Right renal pelvis (tissue), 4 donors: Measurements from ENCODE around the gene ACOT13. TPM values are rescaled to one million over a fixed set of nuclear protein-coding genes. Genes with fewer than 3 reads are reported as not detected.
"Not testable (repeated sequence)": the region's sequence is repeated elsewhere in the genome, so short reads cannot be mapped to it uniquely, and the experiment has no call there.

ENCODE experiments used
- DNase-seq, 4 donors: peaks; one replicate each; pipeline ENCODE4 v3.0.0-alpha.2; 2013; ENCODE audit warnings: low read depth in 4 of 4, low spot score in 3 of 4, missing footprints in 1 of 4
- polyA plus RNA-seq, 4 donors: library from polyadenylated mRNA; unstranded; fragments of 120-200 nt; gene quantifications; one replicate each; pipeline ENCODE4 v1.2.1, GENCODE V29; 2013; ENCODE audit not compliant: insufficient read length in 4 of 4

Gene ACOT13
- polyA plus RNA-seq, 4 donors = 36.5 to 45.0 (median 43.0) TPM

DNA sequence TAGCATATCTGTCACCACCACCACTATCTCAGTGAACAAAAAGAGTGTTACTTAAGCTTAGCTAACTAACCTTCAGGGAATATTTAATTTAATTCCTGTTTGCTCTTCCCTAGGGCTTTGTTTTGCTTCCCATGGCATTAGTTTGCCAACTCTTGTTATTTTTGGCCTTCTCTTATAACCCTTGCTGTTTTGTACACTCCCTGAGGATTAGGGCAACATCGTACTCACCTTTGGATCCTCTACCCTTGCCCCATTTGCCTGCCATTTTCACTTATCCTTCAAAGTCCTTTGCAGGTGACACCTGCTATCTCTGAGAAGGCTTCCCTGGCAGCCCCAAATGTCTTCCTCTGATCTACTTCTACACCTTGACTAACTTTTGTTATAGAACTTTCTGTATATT, 23.7 kb downstream of the ACOT13 start:
- DNase-seq = no peak

DNA sequence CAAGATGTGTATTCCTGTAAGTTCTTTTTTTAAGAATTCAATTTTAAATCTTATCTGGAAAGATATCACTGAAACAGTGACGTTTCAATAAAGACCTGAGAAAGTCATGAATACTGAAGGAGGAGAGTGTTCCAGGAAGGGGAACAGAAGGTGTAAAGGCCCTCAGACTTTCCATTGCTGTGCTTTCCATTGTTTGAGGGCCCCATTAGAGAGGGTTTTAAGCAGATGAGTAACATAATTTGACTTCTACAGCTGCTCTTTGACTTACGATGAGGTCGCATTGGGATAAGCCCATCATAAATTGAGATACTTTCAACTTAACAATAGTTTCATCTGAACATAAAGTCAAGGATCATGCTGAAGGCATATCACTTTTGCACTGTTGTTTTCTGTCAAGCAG, 24.7 kb downstream of the ACOT13 start:
- no peak for DNase-seq

DNA sequence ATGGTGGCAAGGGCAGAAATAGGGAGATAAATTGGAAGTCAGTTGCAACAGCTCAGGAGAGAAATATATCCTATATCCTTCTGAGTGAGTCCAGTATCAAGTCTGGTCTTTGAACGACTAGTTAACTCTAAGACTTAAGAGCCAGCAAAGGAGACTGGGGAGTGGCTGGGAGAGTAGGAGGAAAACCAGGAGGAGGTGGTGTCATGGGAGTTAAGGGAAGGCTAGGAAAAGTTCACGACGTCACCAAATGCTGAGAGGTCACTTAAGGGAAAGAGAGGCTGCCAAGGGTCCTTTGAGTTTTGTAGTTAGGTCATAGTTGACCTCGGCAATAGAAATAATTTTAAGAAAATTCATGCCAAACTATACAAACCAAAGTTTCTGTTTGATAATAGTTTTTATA, 25.1 kb downstream of the ACOT13 start:
- DNase-seq = no peak

DNA sequence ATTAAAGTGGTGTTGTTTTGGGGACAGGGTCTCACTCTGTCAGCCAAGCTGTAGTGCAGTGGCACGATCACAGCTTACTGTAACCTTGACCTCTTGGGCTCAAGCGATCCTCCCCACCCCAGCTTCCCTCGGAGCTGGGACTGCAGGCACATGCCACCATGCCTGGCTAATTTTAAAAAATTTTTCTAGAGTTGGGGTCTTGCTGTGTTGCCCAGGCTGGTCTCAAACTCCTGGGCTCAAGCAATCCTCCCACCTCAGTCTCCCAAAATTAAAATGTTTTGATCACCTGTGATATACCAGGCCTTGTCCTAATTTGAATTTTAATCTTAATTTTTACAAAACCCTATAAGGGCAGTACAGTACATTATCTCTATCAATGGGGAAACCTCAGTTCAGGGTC, 25.5 kb downstream of the ACOT13 start:
- no peak for DNase-seq

DNA sequence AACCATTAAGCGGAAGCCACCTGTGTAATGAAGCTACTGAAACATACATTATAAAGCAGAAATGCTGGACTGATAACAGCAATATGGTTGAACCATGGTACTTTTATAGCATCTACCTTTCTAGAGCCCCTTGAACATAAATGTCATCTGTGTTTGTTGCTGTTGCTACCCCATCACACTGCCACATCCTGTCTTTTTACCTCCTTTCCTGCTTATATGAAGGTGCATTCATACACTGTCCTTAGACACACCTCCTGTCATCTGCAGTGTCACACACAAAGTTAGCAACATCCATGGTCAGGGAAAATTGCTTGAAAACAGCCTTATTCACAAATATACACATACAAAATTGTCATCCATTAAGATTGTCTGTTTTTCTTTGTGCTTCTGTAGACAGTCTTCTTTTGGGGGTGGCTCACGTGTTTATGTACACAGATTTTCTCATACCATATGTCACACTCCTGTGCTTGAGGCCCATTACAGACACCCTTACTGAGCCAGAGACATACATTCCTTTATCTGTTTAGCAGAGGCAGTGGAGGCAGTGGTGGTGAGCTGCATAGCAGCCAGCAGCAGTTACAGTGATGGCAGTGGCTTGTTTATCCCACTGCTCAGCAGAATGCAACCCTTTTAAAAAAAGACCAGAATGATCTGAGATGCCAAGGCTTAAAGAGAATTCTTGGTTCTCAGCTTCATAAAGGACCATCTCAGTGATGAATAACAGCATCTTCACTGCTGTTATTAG, 26.1 kb downstream of the ACOT13 start:
- DNase-seq = no peak

DNA sequence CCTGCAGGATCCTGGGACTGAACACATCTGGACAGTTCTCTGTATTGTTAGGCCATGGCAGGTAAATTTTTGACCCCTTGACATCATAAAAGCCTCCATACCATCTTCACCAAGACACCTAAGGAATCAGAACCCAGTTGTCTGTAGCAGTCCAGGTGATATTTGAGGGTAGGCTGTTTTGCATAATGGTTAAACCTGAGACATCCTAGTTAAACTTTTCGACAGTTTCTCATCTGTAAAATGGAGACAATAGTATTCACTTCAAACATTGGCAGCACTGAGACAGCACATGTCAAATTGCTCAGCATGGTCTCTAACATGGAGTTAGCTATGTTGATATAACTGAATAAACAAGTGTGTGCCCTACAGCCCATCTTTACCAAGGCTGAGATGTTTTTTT, 27.3 kb downstream of the ACOT13 start:
- DNase-seq = no peak

DNA sequence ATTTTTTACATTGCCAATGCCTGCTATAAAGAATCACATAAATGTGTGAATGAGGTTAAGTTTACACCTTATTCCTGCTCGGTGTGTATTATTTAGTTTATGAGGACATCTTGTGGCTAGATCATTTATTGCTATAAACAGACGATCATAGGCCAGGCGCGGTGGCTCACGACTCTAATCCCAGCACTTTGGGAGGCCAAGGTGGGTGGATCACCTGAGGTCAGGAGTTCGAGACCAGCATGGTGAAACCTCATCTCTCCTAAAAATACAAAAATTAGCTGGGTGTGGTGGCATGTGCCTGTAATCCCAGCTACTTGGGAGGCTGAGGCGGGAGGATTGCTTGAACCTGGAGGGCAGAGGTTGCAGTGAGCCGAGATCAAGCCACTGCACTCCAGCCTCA, 28.8 kb downstream of the ACOT13 start:
- DNase-seq = peak in 1 of 4 donors; percentile 16

DNA sequence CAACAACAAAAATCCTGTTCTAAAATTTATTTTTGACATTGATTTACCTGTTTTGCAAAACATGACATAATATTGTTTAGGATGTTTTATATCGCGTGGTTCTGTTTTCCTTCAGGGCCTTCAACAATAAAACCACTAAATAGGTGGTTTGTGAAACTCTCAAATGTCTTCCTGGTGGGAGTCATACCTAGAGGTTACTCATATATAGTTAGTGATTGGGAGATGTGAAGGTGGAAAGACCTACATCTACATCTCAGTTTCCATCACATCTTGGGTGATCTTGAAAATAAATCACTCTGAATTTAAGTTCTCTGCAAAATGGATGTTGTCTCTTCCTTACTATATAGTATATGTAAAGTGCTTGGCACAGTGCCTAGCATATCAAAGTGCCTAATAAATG, 29.2 kb downstream of the ACOT13 start:
- DNase-seq = no peak

DNA sequence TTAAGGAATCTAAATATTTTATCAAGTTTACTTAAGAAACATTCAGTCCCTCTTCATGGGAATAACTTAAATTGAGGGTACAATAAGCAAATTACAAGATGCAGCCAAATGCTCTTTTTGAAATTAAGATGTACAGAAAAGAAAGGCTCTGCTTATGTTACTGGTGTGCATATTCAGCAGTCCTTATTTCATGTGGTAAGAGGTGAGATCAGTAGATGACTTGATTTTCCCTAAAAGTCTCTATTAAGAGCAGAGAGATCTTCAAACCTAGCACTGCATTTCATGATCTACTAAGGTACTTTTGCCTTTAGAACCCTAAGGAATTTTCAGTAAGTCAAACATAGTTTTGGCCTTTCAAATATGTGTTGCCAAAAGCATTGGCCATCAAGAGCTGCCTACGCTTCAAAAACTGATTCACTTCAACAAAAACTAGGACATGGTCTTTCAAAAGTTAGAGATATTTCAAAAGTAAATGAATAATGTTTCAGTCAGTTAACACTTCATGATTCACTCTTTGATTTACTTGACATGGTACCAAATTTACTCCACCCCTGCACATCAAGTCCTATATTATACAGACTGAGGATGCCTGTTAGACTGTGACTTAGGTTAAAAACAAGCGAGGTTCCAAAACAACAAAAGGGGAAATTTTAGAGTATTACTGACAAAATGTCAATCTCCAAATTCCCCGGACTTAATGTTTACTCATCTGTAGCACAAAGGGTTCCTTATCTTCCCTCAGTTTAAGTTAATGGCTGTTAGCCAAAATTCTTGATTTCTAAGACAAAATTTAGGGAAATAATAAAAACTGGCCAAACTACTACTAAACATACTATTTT, 32.9 kb downstream of the ACOT13 start:
- DNase-seq = no peak

DNA sequence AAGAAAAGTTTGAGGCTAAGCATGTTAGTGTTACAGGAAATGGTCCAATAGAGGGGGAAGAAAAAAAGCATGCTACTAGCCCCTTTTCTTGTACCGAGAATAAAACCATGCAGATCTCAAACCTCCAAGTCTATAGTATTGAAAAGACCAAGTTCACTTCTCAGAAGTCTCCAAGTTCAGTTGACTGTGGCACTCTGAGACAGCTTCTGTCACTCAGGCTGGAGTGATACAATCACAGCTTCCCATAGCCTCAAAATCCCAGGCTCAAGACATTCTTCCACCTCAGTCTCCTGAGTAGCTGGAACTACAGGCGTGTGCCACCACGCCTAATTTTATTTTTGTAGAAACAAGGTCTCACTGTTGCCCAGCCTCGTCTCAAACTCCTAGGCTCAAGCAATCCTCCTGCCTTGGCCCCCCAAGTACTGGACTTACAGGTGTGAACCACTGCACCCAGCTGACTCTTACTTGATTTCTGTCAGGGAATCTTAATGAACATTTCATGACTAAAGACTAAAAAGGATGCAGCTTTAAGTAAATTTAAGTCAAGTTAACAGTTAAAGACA, 35.9 kb downstream of the ACOT13 start:
- DNase-seq = no peak

DNA sequence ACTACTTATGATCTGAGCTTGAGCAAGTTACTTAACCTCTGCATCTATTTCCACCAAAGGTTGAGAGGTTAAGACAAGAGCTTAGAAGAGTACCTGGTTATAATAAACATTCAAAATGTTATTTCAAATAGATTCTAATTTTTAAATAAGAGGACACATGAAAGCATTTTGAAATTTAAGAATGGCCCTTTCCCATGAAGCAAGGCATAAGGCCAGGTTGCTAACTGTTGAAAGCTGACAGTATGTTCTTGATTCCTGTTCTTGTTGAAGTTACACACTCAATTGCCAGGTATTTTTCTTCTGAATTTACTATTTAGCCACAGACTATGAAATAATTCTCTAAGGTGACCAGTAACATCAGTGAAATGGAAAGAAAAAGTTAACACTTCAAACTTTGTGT, 37.6 kb downstream of the ACOT13 start:
- no peak for DNase-seq

DNA sequence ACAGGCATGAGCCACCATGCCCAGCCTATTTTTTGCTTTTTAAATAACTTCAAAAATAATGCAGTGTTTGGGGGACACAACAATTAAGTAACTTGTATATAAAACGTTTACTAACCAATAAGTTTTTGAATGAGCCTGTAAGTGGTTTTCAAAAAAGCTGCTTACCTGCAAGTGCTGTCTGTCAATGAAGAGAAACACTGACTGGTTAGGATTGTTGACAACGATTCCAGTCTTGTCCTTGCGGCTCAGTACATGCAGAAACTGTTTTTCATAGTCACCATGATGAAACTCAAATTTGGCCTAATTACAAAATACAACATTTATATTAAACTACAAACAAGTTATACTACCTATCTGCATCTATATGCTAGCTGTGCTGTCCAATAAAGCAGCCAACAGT, 41.7 kb downstream of the ACOT13 start:
- DNase-seq = no peak

DNA sequence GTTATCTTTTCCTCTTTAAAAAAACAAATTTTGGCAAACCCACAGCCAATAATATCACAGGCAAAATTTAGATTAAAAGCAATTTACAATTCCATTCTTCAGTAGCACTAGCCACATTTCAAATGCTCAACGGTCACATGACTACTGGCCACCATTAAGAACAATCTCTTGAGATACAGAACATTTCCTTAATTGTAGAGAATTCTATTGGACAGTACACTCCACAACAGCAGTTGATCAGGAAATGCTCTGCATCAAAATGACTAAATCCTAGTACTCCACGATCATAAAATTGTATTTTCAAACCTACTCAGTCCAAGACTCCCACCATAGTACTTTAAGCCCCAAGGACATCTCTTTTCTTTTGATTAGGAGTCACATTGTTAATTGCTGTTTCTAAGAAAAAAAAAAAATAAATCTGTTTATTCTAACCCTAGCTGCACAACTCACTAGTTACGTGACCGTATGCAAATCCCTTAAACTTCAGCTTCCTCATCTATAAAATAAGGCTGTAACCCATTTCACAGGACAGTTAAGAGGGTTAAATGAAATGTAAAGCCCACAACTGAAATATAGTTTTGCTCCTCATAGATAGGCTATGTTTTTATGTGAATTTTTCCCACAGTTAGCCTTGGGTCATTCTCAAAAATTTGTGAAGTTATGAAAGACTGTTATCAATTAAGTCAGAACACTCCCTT, 42.3 kb downstream of the ACOT13 start:
- no peak for DNase-seq

DNA sequence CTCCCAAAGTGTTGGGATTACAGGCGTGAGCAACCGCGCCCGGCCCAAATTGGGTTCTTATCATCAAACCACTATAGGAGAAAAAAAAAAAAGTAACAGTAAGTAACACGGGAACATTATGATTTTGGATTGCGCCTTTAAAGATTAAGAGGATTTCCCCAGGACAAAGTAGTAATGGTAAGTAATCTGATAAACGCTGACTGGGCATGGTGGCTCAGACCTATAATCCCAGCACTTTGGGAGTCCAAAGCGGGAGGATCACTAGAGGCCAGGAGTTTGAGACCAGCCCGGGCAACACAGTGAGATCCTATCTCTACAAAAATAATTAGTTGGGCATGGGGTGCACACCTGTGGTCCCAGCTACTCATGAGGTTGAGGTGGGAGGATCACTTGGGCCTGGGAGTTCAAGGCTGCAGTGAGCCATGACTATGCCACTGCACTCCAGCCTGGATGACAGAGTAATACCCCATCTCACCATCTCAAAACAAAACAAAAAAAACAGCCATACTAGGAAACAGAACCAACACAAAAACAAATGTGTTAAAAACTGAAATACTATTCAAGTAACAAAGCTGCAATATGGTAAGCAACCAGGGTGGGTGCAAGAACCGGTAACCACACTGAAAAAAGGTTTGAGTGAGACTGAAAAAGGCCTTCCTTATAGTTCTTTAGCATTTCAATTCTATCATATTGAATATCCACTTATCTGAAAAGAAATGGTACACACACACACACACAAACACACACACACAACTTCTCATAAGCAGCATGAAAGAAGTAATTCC, 43.8 kb downstream of the ACOT13 start:
- DNase-seq = no peak

DNA sequence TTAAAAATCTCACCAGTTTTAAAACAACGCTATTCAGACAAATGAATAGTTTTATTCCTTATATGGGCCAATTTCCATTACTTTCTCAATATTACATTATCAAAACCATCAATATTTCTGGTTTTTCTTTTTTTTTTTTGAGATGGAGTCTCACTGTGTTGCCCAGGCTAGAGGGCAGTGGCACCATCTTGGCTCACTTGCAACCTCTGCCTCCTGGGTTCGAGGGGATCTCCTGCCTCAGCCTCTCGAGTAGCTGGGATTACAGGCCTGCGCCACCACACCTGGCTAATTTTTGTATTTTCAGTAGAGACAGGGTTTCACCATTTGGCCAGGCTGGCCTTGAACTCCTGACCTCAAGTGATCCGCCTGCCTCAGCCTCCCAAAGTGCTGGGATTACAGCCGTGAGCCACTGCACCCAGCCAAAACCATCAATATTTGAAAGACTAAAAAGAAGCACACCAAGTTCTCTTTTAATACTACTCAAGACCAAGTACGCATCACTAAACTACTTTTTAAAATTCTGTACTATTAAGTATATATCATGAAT, 49.8 kb downstream of the ACOT13 start:
- not testable (repeated sequence) for DNase-seq

DNA sequence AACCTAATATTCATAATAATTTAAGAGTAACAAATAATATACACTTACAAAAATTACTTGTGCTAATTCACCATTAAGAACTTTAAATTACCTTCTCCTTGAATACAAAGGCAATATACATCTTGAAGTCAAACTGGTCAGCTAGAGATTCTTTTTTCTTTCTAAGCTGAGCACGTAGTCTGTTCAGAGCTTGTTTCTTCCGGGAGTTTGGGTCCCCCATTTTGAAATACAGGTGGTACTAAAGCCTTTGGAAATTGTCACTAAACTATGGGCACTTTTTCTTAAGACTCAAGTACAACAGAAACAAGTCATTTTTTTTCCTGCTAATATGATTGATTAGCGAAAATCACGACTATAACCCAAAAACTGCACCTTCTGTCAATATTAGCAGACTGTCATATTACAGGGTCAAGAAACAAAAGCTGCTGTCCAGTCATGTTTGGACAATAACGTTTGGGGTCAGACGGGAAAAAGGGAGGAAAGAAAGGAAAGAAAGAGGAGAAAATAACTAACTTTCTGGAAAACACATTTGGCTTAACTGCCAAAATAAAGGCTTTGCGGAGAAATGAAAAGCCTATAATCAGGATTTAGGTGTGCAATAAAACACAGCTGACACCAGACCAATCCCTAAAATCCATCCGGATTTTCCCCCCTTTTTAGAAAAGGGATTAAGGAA, 51.7 kb downstream of the ACOT13 start:
- no peak for DNase-seq

DNA sequence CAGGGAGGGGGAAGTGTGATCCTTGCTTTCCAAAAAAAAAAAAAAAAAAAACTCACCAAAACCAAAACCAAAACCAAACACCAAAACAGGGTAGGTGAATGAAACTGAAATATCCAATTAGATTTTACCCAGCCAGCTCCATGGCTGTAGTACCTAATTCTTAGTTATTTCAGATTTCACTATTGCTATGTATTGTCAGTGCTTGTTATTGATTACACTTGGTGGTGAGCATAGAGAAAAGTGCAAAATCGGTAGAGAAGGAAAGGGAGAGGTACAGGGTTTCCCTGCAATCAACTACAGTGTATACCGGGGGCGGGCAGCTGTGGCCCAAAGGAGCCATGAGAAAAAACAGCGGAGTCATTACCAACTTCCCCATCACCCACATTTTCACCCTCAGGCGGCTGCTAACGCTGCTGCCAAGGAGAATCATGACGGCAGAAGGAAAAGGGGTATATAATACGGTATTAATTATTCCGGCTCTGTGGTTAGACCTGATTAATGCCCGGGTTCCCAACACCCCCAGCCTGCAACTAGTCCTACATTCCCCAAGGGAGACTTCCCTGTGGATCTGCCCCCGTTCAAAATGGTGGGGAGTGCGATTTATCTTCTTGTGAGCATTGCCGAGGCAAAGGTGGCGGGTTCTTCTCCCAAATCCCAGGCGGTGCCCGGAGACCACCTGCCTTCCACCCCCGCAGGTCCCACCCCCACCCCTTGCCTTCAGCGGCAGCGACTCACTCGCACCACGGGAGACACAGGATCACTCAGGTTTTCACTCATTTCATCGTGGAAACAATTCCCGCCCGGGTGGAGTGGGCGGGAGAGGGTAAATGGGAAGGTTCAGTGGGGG, 52.5 kb downstream of the ACOT13 start, which contains the start of gene C6orf62:
Gene C6orf62, minus strand, starts transcription at position 30 of the 847 bp plus-strand sequence. CDS start 486 bp downstream, outside the sequence.
- peak in 1 of 4 donors; percentile 16 for DNase-seq

DNA sequence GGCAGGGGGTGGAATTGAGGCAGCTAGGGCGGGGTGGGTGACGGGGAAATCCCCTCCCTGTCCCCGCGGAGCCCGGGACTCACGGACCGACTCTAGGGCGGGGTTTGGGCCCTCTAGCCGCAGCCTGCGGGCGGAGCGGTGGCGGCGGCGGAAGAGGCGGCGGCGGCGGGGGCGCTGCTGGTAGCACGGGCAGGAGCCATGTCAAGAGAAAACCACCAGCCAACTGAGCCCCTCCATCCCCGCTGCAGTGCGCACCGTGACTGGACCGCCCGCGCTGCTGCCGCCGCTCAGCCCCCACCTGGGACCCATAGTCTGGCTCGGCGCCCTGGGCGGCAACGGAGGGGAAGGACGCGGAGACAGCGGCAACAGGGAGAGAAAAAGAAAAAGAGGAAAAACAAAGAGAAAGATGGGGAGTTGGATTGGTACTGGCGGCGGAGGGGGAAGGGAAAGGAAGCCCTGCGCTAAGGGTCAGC, 53.3 kb downstream of the ACOT13 start:
- peak in 1 of 4 donors; percentile 16 for DNase-seq
